ENCODE measurements around the gene FGD5.
"Not testable (repeated sequence)": the region's sequence is repeated elsewhere in the genome, so short reads cannot be mapped to it uniquely, and the experiment has no call there.

Gene FGD5

GRCh38 chr3:14805961-14806537, 12.7 kb upstream of the FGD5 start:
- no peak for DNase-seq (ENCODE audit: low read depth)

GRCh38 chr3:14806641-14807263, 12.0 kb upstream of the FGD5 start:
- DNase-seq (ENCODE audit: low read depth) = no peak

- no peak for DNase-seq (ENCODE audit: low read depth)
Observed at GRCh38 chr3:14808025-14808424, 10.7 kb upstream of the FGD5 start.

GRCh38 chr3:14808502-14809266, 10.1 kb upstream of the FGD5 start:
- DNase-seq (ENCODE audit: low read depth) = no peak

- DNase-seq (ENCODE audit: low read depth) = not testable (repeated sequence)
Observed at GRCh38 chr3:14809611-14810010, 9.2 kb upstream of the FGD5 start.

GRCh38 chr3:14810070-14810791, 8.5 kb upstream of the FGD5 start:
- DNase-seq (ENCODE audit: low read depth) = no peak

GRCh38 chr3:14810801-14811661, 7.7 kb upstream of the FGD5 start:
- DNase-seq (ENCODE audit: low read depth) = no peak

- no peak for DNase-seq (ENCODE audit: low read depth)
Observed at GRCh38 chr3:14811684-14812083, 7.1 kb upstream of the FGD5 start.

GRCh38 chr3:14812196-14812790, 6.5 kb upstream of the FGD5 start:
- DNase-seq (ENCODE audit: low read depth) = no peak

GRCh38 chr3:14814411-14814871, 4.3 kb upstream of the FGD5 start:
- no peak for DNase-seq (ENCODE audit: low read depth)

GRCh38 chr3:14816359-14816758, 2.4 kb upstream of the FGD5 start:
- no peak for DNase-seq (ENCODE audit: low read depth)

- DNase-seq (ENCODE audit: low read depth) = no peak
Observed at GRCh38 chr3:14819671-14820070, 909 bp downstream of the FGD5 start.

GRCh38 chr3:14820156-14820555, 1.4 kb downstream of the FGD5 start:
- no peak for DNase-seq (ENCODE audit: low read depth)

GRCh38 chr3:14821151-14821550, 2.4 kb downstream of the FGD5 start:
- DNase-seq (ENCODE audit: low read depth) = no peak

- DNase-seq (ENCODE audit: low read depth) = no peak
Observed at GRCh38 chr3:14822134-14822533, 3.4 kb downstream of the FGD5 start.

- no peak for DNase-seq (ENCODE audit: low read depth)
Observed at GRCh38 chr3:14822670-14823390, 4.1 kb downstream of the FGD5 start.

- DNase-seq (ENCODE audit: low read depth) = no peak
Observed at GRCh38 chr3:14823393-14823792, 4.6 kb downstream of the FGD5 start.

GRCh38 chr3:14823910-14824629, 5.3 kb downstream of the FGD5 start:
- no peak for DNase-seq (ENCODE audit: low read depth)

GRCh38 chr3:14824646-14825045, 5.9 kb downstream of the FGD5 start:
- DNase-seq (ENCODE audit: low read depth) = no peak

- DNase-seq (ENCODE audit: low read depth) = no peak
Observed at GRCh38 chr3:14826069-14826468, 7.3 kb downstream of the FGD5 start.

All from activated T-cell treated with anti-CD3 and anti-CD28 coated beads for 24 hours (primary cell).